Fibroblast of skin of back (primary cell): ENCODE results near the gene TIGD1.

Experiments
- DNase-seq: peaks from one replicate; pipeline ENCODE4 v3.0.0-alpha.2; 2013

The TIGD1 gene

GRCh38 chr2:232498452-232498851 is 51.9 kb downstream of the TIGD1 start:
- DNase-seq, result no peak
